CMK (cell line): ENCODE results near the gene DDOST.

Source experiments
- DNase-seq: peaks from one replicate; pipeline ENCODE4 v3.0.0-alpha.2; 2010; ENCODE audit warnings: low read depth

Gene DDOST

DNA sequence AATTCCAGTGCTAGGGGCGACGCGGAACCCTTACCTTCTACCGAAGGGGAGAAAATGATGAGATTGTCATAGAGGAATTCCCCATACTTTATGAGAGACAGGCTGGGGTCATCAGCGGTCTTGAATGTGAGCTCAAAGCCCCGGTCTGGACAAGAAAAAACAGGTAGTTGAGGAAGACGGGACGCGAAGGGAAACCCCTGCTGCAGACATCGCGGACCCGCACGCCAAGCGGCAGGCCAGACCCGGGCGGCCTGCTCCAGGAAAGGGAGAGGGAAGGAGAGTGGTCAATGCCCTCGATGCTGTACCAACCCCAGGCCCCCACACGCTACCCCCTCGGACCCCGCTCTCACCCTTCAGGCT lies 342 bp downstream of the DDOST start:
- DNase-seq = no peak

- DNase-seq = no peak
Measured at GRCh38 chr1:20660363-20660762, 806 bp downstream of the DDOST start.

DNA sequence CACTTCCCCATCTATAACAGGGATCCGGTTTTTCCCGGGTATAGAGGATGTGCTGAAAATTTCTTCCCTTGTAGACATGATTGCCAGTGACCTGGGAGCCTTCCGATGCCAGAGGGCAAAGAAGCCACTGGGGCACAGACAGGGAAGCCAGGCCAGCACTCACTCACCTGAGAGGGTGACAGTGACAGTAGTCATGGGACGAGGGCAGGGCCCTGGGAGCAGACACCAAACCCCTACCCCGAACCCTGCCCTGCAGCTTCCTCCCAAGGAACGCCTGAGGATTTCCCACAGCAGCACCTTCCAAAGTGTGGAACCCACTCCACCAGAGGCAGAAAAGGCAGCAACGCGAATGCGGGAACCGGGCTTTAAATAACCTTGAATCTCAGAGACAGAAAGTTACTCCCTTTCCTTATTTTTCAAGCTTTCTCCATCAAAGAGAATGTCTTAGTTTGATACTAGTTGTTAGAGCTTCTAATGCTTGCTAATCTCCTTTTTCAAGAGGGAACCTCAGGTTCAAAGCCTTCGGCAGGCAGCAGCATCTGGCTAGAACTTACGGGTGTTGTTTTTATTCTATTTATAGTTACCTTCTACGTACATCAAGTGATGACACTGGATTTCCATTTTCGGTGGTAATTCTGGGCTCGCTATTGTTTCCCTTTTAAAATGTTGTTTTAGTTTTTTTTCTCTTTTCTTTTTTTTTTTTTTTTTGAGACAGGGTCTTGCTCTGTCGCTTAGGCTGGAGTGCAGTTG lies 2.8 kb downstream of the DDOST start:
- DNase-seq = no peak

DNA sequence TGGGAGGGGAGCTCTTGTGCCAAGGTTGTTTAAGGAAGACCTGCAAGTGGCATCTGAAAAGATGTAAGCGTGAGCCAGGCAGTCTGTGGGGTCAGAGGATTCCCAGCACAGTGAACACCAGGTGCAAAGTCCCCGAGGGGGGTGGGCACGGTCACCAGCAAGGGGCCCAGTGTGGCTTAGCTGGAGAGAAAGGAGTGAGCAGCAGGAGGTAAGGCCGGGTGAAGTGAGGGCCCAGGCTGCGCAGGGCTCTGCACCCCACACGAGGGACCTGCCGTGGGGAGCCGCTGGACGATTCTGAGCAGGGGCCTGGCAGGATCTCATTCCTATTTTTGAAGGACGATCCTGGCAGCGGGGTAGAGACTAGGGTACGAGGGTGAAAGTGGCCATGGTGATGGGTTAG lies 4.1 kb downstream of the DDOST start:
- DNase-seq = no peak

DNA sequence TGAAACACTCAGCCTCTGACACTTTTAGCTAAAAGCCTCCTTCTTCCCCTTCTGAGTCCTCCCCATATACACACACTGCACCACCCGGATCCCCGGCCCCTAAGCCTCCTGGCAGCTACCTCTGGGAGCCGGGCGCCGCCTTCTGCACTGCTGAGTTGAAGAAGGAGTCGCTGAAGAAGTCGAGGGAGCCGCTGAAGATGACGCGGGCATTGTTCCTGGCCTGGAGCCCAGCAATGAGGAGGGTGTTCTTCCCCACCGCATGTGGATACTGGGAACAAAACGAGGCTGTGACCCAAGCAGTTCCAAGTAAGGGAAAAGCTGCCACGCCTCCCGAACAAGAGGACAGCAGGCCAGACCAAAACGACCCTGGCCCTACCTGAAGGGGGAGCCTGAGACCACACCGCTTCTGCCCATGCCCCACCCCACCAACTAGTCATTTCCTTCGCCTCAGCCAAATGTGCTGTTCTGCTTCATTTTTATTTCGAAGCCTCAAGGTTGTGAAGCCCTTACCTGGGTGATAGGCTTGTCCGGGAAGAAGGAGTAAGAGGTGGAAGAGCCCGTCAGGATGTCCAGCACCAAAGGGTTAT lies 7.0 kb downstream of the DDOST start:
- no peak for DNase-seq

- DNase-seq = no peak
Measured at GRCh38 chr1:20652300-20652699, 8.9 kb downstream of the DDOST start.

GRCh38 chr1:20648946-20649345 lies 12.2 kb downstream of the DDOST start:
- DNase-seq = no peak

- no peak for DNase-seq
Measured at GRCh38 chr1:20648438-20648837, 12.7 kb downstream of the DDOST start.

GRCh38 chr1:20645414-20645813 lies 15.8 kb downstream of the DDOST start:
- no peak for DNase-seq

GRCh38 chr1:20644416-20644815 lies 16.8 kb downstream of the DDOST start:
- DNase-seq = no peak

- DNase-seq = no peak
Measured at GRCh38 chr1:20643080-20643479, 18.1 kb downstream of the DDOST start.

- DNase-seq = no peak
Measured at GRCh38 chr1:20641975-20642374, 19.2 kb downstream of the DDOST start.

DNA sequence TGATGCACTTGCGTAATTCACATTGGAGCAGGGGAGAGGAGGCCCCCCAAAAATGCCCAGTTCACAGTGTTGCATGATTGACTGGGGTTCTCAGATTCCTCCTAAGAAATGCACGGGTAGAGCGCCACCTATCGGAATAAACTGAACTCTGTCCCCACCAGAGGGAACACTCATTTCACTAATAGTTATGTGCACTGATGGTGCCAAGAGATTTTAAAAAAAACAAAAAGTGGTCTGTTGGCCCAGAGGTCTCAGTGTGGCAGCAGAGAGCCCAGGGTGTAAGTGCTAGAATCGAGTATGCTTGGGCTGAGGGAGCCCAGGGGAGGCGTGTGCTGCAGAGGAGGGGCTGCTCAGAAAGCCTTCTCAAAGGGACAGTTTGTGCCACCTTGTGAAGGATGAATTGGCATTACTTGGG lies 21.0 kb downstream of the DDOST start:
- DNase-seq = no peak

DNA sequence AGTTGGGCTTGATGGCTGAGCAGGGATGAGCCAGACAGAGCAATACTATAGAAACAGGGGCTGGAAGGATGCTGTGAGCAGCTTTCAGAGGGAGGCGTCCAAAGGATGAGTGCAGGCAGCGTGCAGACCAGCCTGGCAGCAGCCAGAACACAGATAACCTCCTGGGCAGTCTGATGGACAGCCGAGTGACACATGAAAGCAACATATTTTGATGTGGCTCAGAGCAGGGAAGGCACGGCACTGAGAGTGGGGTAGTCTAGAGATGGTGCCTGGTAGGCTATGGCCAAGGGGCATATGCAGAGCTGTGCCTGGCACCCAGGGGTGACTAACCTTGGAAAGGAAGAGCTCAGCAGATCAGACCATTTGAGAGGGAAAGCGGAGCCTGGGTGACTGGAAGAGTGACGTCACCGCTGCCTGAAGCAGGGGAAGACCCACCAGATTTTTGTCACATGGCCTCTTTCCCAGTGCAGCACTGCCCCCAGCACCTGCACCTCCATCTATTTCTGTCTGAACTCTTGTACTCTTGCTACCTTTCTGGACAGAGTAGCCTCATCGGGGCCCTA lies 24.3 kb downstream of the DDOST start:
- no peak for DNase-seq

DNA sequence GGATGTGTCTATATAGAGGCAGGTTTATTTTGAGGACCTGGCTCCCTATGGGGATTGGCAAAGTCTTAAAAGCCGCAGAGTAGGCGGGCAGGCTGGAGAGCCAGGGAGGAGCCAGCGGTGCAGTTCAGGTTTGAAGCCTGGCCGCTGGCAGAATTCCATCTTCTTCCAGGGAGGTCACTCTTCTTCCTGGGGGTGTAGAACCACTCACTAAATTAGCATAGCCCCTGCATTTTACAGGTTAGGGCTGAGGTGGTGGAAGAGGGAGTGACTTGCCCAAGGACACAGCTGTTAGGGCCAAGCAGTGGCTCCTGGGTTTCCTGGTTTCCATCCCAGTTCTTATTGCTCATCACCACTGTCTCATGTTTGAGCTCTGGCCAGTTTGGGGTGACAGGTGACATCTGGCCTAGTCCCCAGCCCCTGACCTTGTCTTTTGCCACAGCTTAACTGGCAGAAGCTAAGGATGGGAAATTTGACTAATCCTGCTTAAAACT lies 26.5 kb downstream of the DDOST start:
- DNase-seq = peak; percentile 31

DNA sequence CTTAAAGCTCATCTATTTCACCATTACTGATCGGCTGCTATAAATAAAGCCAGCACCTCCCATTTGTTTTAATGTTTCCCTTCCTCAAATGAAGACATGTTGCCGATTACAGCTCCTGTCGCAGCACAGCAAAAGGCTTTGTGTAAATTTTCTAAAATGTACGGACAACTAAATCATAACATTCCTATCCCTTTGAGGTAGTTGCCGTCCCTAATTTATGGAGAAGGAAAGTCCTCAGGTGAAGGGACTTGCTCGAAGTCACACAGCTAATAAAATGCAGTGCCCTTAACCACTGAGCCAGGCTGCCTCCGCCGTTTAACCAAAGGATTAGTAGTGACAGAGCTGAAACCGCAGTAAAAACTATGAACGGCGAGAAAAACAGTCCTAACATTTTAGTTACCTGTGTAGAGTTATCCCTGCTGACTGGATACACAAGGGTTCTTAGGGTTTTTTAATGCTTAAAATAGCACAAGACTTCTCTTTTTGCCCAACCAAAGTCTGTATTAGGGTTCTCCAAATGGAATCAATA lies 27.0 kb downstream of the DDOST start:
- no peak for DNase-seq

- DNase-seq = peak; percentile 58
Measured at GRCh38 chr1:20633190-20634064, 27.7 kb downstream of the DDOST start, which contains the start of gene PINK1. PINK1 (plus strand) TSS chr1:20633458; CDS start chr1:20633549, 91 bp downstream.

DNA sequence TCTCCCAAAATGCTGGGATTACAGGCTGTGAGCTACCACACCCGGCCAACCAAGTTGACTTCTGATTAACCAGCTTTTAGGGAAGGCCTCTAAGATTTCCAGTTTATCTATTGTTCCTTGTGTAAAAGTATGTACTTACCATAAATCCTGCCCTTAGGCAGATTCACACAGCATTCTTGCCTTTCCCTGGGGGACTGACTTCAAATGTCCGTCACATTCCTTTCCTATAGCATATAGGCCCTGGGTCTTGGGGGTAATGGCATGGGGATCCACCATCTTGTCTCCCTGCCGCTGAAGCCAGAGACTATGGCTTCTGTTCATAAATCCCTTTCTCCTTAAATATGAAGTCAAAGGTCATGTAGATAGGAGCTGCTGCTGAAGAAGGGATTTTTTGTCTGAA lies 28.8 kb downstream of the DDOST start:
- DNase-seq = no peak

- no peak for DNase-seq
Measured at GRCh38 chr1:20630729-20631128, 30.4 kb downstream of the DDOST start.

DNA sequence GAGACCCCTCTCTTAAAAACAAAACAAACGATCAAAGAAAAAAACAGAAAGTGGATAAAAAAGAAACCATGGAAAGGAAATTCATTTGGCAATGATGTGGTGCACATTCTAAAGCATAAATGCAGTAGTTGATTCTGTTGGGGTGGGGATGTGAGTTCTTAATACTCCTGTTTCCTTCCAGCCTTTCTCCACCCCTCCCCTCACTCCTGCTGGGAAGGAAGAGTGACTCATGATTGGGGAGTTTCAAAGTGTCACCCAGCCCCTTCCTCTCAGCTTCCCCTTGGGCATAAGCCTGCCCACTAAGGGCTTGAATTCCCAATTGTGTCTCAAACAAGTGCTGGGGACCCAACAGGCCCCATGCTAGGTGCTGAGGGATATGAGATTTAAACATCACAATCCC lies 34.6 kb downstream of the DDOST start:
- DNase-seq = no peak

DNA sequence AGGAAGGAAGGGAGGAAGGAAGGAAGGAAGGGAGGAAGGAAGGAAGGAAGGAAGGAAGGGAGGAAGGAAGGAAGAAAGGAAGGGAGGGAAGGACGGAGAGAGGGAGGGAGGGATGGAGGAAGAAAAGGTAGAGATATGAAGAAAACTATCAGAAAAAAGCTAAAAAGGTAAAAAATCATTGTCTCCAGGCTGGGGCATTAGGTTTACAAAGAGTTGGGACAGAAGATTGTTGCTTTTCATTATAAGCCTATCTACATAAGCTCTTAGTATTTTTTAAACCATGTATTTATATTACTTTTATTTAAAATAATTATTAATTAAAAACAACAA lies 35.1 kb downstream of the DDOST start:
- DNase-seq = no peak
